Measurements from ENCODE around the gene SERPINB12. TPM values are rescaled to one million over a fixed set of nuclear protein-coding genes. Genes with fewer than 3 reads are reported as not detected.

The SERPINB12 gene
- total and polyA plus RNA-seq, 2 of the 13 experiments (the other 11 are each of a cell fraction or from before 2014, with no cell fraction given), result not detected

DNA sequence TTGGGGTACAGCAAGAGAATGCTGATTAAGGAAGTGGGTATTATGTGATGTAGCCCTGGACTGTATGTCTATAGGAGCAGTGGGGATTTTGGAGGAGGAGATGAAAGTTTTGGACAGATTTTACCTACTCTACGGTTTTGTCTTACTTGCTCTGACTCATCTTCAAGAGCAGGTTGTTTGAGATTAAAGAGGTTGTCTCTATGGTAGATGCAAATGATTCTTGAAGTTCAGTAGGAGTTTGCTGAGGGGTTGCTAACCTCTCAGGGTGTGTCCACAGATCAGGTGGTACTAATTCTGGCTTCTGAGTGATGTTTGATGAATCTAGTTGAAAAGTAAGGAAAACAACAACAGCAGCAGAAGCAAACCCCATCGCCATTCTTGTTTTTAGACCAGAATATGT lies 9.7 kb upstream of the SERPINB12 start (continued):
- TF ChIP-seq, protein P1, sequence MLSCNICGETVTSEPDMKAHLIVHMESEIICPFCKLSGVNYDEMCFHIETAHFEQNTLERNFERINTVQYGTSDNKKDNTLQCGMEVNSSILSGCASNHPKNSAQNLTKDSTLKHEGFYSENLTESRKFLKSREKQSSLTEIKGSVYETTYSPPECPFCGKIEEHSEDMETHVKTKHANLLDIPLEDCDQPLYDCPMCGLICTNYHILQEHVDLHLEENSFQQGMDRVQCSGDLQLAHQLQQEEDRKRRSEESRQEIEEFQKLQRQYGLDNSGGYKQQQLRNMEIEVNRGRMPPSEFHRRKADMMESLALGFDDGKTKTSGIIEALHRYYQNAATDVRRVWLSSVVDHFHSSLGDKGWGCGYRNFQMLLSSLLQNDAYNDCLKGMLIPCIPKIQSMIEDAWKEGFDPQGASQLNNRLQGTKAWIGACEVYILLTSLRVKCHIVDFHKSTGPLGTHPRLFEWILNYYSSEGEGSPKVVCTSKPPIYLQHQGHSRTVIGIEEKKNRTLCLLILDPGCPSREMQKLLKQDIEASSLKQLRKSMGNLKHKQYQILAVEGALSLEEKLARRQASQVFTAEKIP (CRISPR knock-in tag; IDR thresholded peaks at IDR 0.05; ENCODE audit: borderline replicate concordance), result no peak
- no peak for TF ChIP-seq TBX3 (IDR thresholded peaks at IDR 0.05; ENCODE audit: borderline replicate concordance)
- no peak for TF ChIP-seq DR1 (CRISPR knock-in tag; IDR thresholded peaks at IDR 0.05)
- no peak for TF ChIP-seq NRL (CRISPR knock-in tag; IDR thresholded peaks at IDR 0.05; ENCODE audit: borderline replicate concordance)

DNA sequence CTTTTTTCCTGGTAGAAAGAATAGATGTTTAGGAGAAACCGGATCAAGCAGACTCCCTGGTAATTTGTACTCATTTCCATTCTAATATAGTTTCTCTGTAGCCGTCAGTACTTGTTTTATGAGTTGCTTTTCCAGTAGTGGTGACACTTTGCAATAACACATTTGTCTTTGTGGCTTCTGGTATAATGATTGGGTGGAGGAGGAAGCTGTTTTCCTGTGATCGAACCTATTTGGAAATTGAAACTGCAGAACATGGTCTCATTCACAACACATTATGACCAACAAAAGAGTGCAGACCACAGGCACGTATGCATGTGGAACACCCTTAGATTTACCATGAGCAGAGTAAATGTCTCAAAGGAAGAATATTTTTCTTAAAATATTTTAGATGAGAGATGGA lies 7.6 kb upstream of the SERPINB12 start:
- Histone ChIP-seq H3K27ac (ENCODE audit: extremely low read length, insufficient read depth, low read length) (no peak overlapping the region), H3K4me1 (ENCODE audit: insufficient read depth, low read length) (no peaks in the 10 kb centered on the region), H3K9me3 (ENCODE audit: low read length) (no peaks in the 10 kb centered on the region), H3K27me3 (ENCODE audit: control insufficient read depth in 1 of 2, insufficient read depth in 2 of 2, low read length in 2 of 2) (no peaks in the 10 kb centered on the region), H3K79me2 (ENCODE audit: insufficient read depth, low read length) (no peaks in the 10 kb centered on the region), H3K9ac (ENCODE audit: insufficient read depth, low read depth, low read length) (no peak overlapping the region), H3K4me3 (replicated peaks in 1 of 3; ENCODE audit: insufficient read depth in 1 of 3, low read depth in 2 of 3, low read length in 3 of 3) (no peak overlapping the region), H3K36me3 (replicated peaks in 1 of 2; ENCODE audit: control insufficient read depth in 1 of 2, insufficient read depth in 2 of 2, low read length in 2 of 2) (no peaks in the 10 kb centered on the region), H2AFZ (ENCODE audit: low read length) (no peak overlapping the region), H4K20me1 (ENCODE audit: insufficient read depth, low read length) (no peaks in the 10 kb centered on the region), H3K4me2 (ENCODE audit: low read depth, low read length) (no peak overlapping the region)
- FAIRE-seq, result no peak
- intact Hi-C loops (cut with micrococcal nuclease; ENCODE audit: unreplicated experiment), result no loop called here
- WGBS (ENCODE audit: low lambda C conversion rate), result 7% methylated on average over 4 of the region's 4 CpGs
- BruUV-seq (replicated peaks), result no TSS peak
- ChIA-PET POLR2A (no interaction called here), CTCF (ENCODE audit: low intra/inter-chr PET ratio, low total read pairs) (no interaction called here)
- no peak for ATAC-seq
- in situ Hi-C loops (cut with HindIII; ENCODE audit: extremely low pct_ligation_motif_present, low pct_unique_long_range_greater_than_20kb), result no loop called here
- DNase-seq (ENCODE audit: low spot score), result no peak
- TF ChIP-seq PAX8 (CRISPR knock-in tag; IDR thresholded peaks at IDR 0.05; ENCODE audit: borderline replicate concordance), result no peak
- TF ChIP-seq SOX5 (CRISPR knock-in tag; IDR thresholded peaks at IDR 0.05; ENCODE audit: borderline replicate concordance), result no peak
- no peak for TF ChIP-seq ZNF569 (CRISPR knock-in tag; IDR thresholded peaks at IDR 0.05; ENCODE audit: borderline replicate concordance)
- TF ChIP-seq, protein P2, sequence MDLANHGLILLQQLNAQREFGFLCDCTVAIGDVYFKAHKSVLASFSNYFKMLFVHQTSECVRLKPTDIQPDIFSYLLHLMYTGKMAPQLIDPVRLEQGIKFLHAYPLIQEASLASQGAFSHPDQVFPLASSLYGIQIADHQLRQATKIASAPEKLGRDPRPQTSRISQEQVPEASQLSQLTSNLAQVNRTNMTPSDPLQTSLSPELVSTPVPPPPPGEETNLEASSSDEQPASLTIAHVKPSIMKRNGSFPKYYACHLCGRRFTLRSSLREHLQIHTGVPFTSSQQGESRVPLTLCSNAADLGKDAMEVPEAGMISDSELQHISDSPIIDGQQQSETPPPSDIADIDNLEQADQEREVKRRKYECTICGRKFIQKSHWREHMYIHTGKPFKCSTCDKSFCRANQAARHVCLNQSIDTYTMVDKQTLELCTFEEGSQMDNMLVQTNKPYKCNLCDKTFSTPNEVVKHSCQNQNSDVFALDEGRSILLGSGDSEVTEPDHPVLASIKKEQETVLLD (CRISPR knock-in tag; IDR thresholded peaks at IDR 0.05; ENCODE audit: low read depth), result no peak
- no peak for TF ChIP-seq CENPX (CRISPR knock-in tag; IDR thresholded peaks at IDR 0.05)
- TF ChIP-seq ZFP36L1 (CRISPR knock-in tag; IDR thresholded peaks at IDR 0.05), result no peak
- TF ChIP-seq, protein P3, sequence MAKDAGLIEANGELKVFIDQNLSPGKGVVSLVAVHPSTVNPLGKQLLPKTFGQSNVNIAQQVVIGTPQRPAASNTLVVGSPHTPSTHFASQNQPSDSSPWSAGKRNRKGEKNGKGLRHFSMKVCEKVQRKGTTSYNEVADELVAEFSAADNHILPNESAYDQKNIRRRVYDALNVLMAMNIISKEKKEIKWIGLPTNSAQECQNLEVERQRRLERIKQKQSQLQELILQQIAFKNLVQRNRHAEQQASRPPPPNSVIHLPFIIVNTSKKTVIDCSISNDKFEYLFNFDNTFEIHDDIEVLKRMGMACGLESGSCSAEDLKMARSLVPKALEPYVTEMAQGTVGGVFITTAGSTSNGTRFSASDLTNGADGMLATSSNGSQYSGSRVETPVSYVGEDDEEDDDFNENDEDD (CRISPR knock-in tag; IDR thresholded peaks at IDR 0.05; ENCODE audit: borderline replicate concordance), result no peak
- TF ChIP-seq ZBTB3 (CRISPR knock-in tag; IDR thresholded peaks at IDR 0.05; ENCODE audit: borderline replicate concordance, low read depth), result no peak
- TF ChIP-seq, protein P4, sequence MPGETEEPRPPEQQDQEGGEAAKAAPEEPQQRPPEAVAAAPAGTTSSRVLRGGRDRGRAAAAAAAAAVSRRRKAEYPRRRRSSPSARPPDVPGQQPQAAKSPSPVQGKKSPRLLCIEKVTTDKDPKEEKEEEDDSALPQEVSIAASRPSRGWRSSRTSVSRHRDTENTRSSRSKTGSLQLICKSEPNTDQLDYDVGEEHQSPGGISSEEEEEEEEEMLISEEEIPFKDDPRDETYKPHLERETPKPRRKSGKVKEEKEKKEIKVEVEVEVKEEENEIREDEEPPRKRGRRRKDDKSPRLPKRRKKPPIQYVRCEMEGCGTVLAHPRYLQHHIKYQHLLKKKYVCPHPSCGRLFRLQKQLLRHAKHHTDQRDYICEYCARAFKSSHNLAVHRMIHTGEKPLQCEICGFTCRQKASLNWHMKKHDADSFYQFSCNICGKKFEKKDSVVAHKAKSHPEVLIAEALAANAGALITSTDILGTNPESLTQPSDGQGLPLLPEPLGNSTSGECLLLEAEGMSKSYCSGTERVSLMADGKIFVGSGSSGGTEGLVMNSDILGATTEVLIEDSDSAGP (CRISPR knock-in tag; IDR thresholded peaks at IDR 0.05; ENCODE audit: borderline replicate concordance), result no peak
- TF ChIP-seq SP1 (IDR thresholded peaks at IDR 0.05), result no peak
- no peak for TF ChIP-seq SP1 (CRISPR knock-in tag; IDR thresholded peaks at IDR 0.05)
- no peak for TF ChIP-seq SOX13 (IDR thresholded peaks at IDR 0.05)
- no peak for TF ChIP-seq SOX13 (CRISPR knock-in tag; conservative IDR thresholded peaks at IDR 0.05 in 1 of 2, IDR thresholded peaks at IDR 0.05 in 1 of 2)
- TF ChIP-seq RAD51 (IDR thresholded peaks at IDR 0.05; ENCODE audit: borderline replicate concordance), result no peak
- TF ChIP-seq STAT5B (CRISPR knock-in tag; IDR thresholded peaks at IDR 0.05), result no peak

Data from HepG2 (cell line).